Measurements from ENCODE around the gene SLC6A16. TPM values are rescaled to one million over a fixed set of nuclear protein-coding genes. Genes with fewer than 3 reads are reported as not detected.

SLC6A16 gene
- total and polyA plus RNA-seq, 7 donors: under 0.01 to 3.6 (median 1.2) TPM; not detected in 1

- 84 to 86% methylated on average over 2 of the region's 2 CpGs for WGBS, 2 donors
- TF ChIP-seq POLR2AphosphoS5 (IDR thresholded peaks at IDR 0.05): no peak
- no peak for TF ChIP-seq CTCF (IDR thresholded peaks at IDR 0.05)
- TF ChIP-seq EP300 (IDR thresholded peaks at IDR 0.05): no peak
- TF ChIP-seq POLR2A (IDR thresholded peaks at IDR 0.05): no peak
- Histone ChIP-seq H3K27me3 (no peaks in the 10 kb centered on the region), H3K4me1 (no peaks in the 10 kb centered on the region), H3K4me3 (no peak overlapping the region), H3K27ac (no peak overlapping the region), H3K9me3 (no peaks in the 10 kb centered on the region), H3K36me3 (no peaks in the 10 kb centered on the region)
- intact Hi-C loops (cut with DNase I): no loop called here
- DNase-seq: no peak
Observed at GRCh38 chr19:49249933-49250332, 75.1 kb downstream of the SLC6A16 start.

- no peaks in the 10 kb centered on the region for H3K27me3 ChIP-seq
- H3K9me3 ChIP-seq: no peaks in the 10 kb centered on the region
- no peaks in the 10 kb centered on the region for H3K36me3 ChIP-seq
- H3K4me3 ChIP-seq: no peak overlapping the region
- 77 to 78% methylated on average over 2 of the region's 2 CpGs for WGBS, 2 donors
- no peaks in the 10 kb centered on the region for H3K4me1 ChIP-seq
- intact Hi-C loops (cut with DNase I): no loop called here
- no peak for TF ChIP-seq EP300 (IDR thresholded peaks at IDR 0.05)
- TF ChIP-seq CTCF (IDR thresholded peaks at IDR 0.05): no peak
- TF ChIP-seq POLR2A (IDR thresholded peaks at IDR 0.05): no peak
- TF ChIP-seq POLR2AphosphoS5 (IDR thresholded peaks at IDR 0.05): no peak
- H3K27ac ChIP-seq: no peak overlapping the region
- no peak for DNase-seq
Observed at GRCh38 chr19:49247676-49248075, 77.3 kb downstream of the SLC6A16 start.

GRCh38 chr19:49244256-49244655, 80.7 kb downstream of the SLC6A16 start:
- WGBS, 2 donors: 92 to 96% methylated on average over 9 of the region's 9 CpGs
- intact Hi-C loops (cut with DNase I): no loop called here
- no peaks in the 10 kb centered on the region for H3K4me1 ChIP-seq
- H3K36me3 ChIP-seq: no peaks in the 10 kb centered on the region
- no peaks in the 10 kb centered on the region for H3K27me3 ChIP-seq
- DNase-seq: no peak
- no peak overlapping the region for H3K27ac ChIP-seq
- H3K4me3 ChIP-seq: no peak overlapping the region
- H3K9me3 ChIP-seq: no peaks in the 10 kb centered on the region
- TF ChIP-seq POLR2A (IDR thresholded peaks at IDR 0.05): no peak
- no peak for TF ChIP-seq POLR2AphosphoS5 (IDR thresholded peaks at IDR 0.05)
- TF ChIP-seq EP300 (IDR thresholded peaks at IDR 0.05): no peak
- no peak for TF ChIP-seq CTCF (IDR thresholded peaks at IDR 0.05)

- WGBS, 2 donors: 90% methylated on average over 11 of the region's 11 CpGs
- H3K9me3 ChIP-seq: no peaks in the 10 kb centered on the region
- no peaks in the 10 kb centered on the region for H3K27me3 ChIP-seq
- no peak overlapping the region for H3K4me3 ChIP-seq
- DNase-seq: no peak
- no peaks in the 10 kb centered on the region for H3K36me3 ChIP-seq
- H3K4me1 ChIP-seq: no peaks in the 10 kb centered on the region
- H3K27ac ChIP-seq: no peak overlapping the region
- intact Hi-C loops (cut with DNase I): no loop called here
- TF ChIP-seq CTCF (IDR thresholded peaks at IDR 0.05) (no peak), EP300 (IDR thresholded peaks at IDR 0.05) (no peak)
Observed at GRCh38 chr19:49243726-49244125, 81.3 kb downstream of the SLC6A16 start.

GRCh38 chr19:49243129-49243528, 81.9 kb downstream of the SLC6A16 start:
- H3K4me1 ChIP-seq: no peaks in the 10 kb centered on the region
- no peaks in the 10 kb centered on the region for H3K36me3 ChIP-seq
- WGBS, 2 donors: 56 to 59% methylated on average over 6 of the region's 6 CpGs
- no peaks in the 10 kb centered on the region for H3K27me3 ChIP-seq
- no peak overlapping the region for H3K4me3 ChIP-seq
- no peak overlapping the region for H3K27ac ChIP-seq
- no peaks in the 10 kb centered on the region for H3K9me3 ChIP-seq
- intact Hi-C loops (cut with DNase I): no loop called here
- TF ChIP-seq POLR2AphosphoS5 (IDR thresholded peaks at IDR 0.05) (no peak), POLR2A (IDR thresholded peaks at IDR 0.05) (no peak)
- DNase-seq: no peak

Measured in sigmoid colon (tissue), 7 donors.